Smooth muscle cell (in vitro differentiated cells): ENCODE measurements around the gene NTRK2. TPM values are rescaled to one million over a fixed set of nuclear protein-coding genes. Genes with fewer than 3 reads are reported as not detected.
"Not testable (repeated sequence)": the region's sequence is repeated elsewhere in the genome, so short reads cannot be mapped to it uniquely, and the experiment has no call there.

ENCODE experiments used
- DNase-seq: peaks from one replicate; lab custom pipeline; 2025; ENCODE audit not compliant: unreplicated experiment; lab: John Stamatoyannopoulos, UW
- H2AFZ ChIP-seq: fragments of 200-600 bp; sonication (generic); 2 replicates; pipeline ENCODE4 v1.6.0; 2016; ENCODE audit warnings: antibody characterized with exemption, low read depth, mild to moderate bottlenecking
- H3F3A ChIP-seq: fragments of 200-600 bp; sonication (generic); 2 replicates; pipeline ENCODE4 v1.6.0; 2017; ENCODE audit warnings: antibody characterized with exemption, low read depth
- H3K27ac ChIP-seq: fragments of 200-600 bp; sonication (generic); 2 replicates; pipeline ENCODE4 v1.5.1; 2016; ENCODE audit warnings: low read depth, mild to moderate bottlenecking
- H3K27me3 ChIP-seq: fragments of 200-600 bp; sonication (generic); 2 replicates; pipeline ENCODE4 v1.6.1; 2016; ENCODE audit warnings: low read depth, mild to moderate bottlenecking
- H3K36me3 ChIP-seq: fragments of 200-600 bp; sonication (generic); 2 replicates; pipeline ENCODE4 v1.5.1; 2016; ENCODE audit warnings: low read depth
- H3K4me1 ChIP-seq: fragments of 200-600 bp; sonication (generic); 2 replicates; pipeline ENCODE4 v1.5.1; 2016; ENCODE audit warnings: low read depth
- H3K4me2 ChIP-seq: fragments of 200-600 bp; sonication (generic); 2 replicates; pipeline ENCODE4 v1.6.0; 2016; ENCODE audit warnings: mild to moderate bottlenecking
- H3K4me3 ChIP-seq: fragments of 200-600 bp; sonication (generic); 2 replicates; pipeline ENCODE4 v1.5.1; 2016; ENCODE audit warnings: mild to moderate bottlenecking
- H3K79me2 ChIP-seq: fragments of 200-600 bp; sonication (generic); 2 replicates; pipeline ENCODE4 v1.6.0; 2016; ENCODE audit warnings: low read depth, mild to moderate bottlenecking
- H3K9ac ChIP-seq: fragments of 200-600 bp; sonication (generic); 2 replicates; pipeline ENCODE4 v1.6.0; 2016; ENCODE audit warnings: low read depth
- H3K9me3 ChIP-seq: fragments of 200-600 bp; sonication (generic); replicated peaks from 2 replicates; pipeline ENCODE4 v1.5.1; 2016; ENCODE audit warnings: low read depth
- H4K20me1 ChIP-seq: fragments of 200-600 bp; sonication (generic); 2 replicates; pipeline ENCODE4 v1.6.0; 2016; ENCODE audit warnings: low read depth
- WGBS: methylation state at CpG from one replicate; pipeline ENCODE4 v1.1.7; 2016; ENCODE audit warnings: low lambda C conversion rate; 5-methylcytosine and 5-hydroxymethylcytosine counted together
- polyA plus RNA-seq: library from polyadenylated mRNA; unstranded; fragments of >200 nt; fragmentation: Nextera tagmentation; extraction: Ambion mirVana; gene quantifications from 2 replicates; pipeline ENCODE4 v1.2.1, GENCODE V29; 2016
- total RNA-seq: library from RNA; depleted of rRNA; stranded (reverse); fragments of >200 nt; gene quantifications from 2 replicates; pipeline ENCODE4 v1.2.3, GENCODE V29; 2014
- TF ChIP-seq, protein P1 (sequence below): fragments of 200-600 bp; sonication (generic); IDR thresholded peaks from 2 replicates; pipeline ENCODE4 v1.5.1; 2017; ENCODE audit warnings: borderline replicate concordance, mild to moderate bottlenecking, antibody characterized with exemption; ENCODE audit not compliant: insufficient read depth, poor library complexity, severe bottlenecking

The NTRK2 gene
- total and polyA plus RNA-seq, 2 experiments from 2014 or later: 1.7 to 3.9 TPM

DNA sequence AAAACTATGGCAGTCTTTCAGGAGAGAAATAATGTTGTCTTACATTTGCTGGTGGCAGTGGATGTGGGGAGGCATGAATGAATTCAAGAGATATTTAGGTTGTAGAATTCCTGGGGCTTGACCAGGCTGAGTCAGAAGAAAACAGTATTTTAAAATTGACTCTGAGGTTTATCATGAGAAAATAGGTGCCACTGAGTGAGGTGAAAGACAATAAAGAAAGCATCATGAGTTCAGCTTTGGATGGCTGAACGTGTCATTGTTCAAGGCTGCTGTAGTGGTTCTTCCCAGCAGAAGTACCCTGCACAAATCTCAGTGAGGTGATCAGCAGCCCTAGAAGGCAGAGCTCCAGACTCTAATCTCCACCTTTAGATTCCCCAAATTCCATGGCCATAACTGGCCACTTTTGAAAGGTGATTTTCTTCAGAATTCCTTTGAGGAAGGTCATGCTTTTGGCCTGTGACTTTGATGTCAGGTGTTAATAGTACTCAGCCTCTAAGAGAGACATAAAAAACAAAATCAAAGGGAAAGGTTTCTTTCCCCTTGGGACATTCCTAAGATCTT lies 395.4 kb downstream of the NTRK2 start:
- no peak overlapping the region for H3K9ac ChIP-seq
- no peaks in the 10 kb centered on the region for H3K36me3 ChIP-seq
- no peaks in the 10 kb centered on the region for H4K20me1 ChIP-seq
- H3K4me3 ChIP-seq: no peak overlapping the region
- no peaks in the 10 kb centered on the region for H3K79me2 ChIP-seq
- no peak for DNase-seq
- H3K9me3 ChIP-seq: no peaks in the 10 kb centered on the region
- no peak overlapping the region for H2AFZ ChIP-seq
- TF ChIP-seq, protein P1, sequence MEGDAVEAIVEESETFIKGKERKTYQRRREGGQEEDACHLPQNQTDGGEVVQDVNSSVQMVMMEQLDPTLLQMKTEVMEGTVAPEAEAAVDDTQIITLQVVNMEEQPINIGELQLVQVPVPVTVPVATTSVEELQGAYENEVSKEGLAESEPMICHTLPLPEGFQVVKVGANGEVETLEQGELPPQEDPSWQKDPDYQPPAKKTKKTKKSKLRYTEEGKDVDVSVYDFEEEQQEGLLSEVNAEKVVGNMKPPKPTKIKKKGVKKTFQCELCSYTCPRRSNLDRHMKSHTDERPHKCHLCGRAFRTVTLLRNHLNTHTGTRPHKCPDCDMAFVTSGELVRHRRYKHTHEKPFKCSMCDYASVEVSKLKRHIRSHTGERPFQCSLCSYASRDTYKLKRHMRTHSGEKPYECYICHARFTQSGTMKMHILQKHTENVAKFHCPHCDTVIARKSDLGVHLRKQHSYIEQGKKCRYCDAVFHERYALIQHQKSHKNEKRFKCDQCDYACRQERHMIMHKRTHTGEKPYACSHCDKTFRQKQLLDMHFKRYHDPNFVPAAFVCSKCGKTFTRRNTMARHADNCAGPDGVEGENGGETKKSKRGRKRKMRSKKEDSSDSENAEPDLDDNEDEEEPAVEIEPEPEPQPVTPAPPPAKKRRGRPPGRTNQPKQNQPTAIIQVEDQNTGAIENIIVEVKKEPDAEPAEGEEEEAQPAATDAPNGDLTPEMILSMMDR: no peak
- 63% methylated on average over 1 of the region's 1 CpG for WGBS
- H3K27me3 ChIP-seq: peaks cover 11% of the 10 kb centered on the region
- H3K4me1 ChIP-seq: no peaks in the 10 kb centered on the region
- no peak overlapping the region for H3K4me2 ChIP-seq
- no peak overlapping the region for H3K27ac ChIP-seq
- H3F3A ChIP-seq: no peaks in the 10 kb centered on the region

DNA sequence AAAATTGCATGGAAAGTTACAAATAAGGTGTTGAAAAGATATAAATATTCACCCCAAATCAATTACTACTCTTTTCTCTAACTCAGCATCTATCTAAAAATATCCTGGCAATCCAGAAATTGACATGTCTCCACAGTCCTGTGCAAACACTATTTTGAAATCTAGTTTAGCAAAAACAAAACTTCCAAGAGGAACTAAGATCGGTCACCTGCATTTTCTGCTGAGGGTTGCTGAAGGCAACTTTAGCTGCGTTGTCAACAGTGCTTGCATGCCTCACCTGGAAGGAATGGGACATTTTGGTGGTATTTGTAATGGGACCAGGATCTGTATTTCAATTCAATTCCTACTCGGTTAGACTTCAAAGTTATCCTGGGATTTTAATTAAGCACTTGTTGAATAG lies 398.3 kb downstream of the NTRK2 start:
- Histone ChIP-seq H3K27ac (no peak overlapping the region), H4K20me1 (no peaks in the 10 kb centered on the region), H3F3A (no peaks in the 10 kb centered on the region), H2AFZ (no peak overlapping the region), H3K4me1 (no peaks in the 10 kb centered on the region), H3K9ac (no peak overlapping the region), H3K27me3 (peaks cover 11% of the 10 kb centered on the region), H3K4me3 (no peak overlapping the region), H3K79me2 (no peaks in the 10 kb centered on the region), H3K4me2 (no peak overlapping the region), H3K9me3 (no peaks in the 10 kb centered on the region), H3K36me3 (no peaks in the 10 kb centered on the region)
- DNase-seq: no peak
- 94% methylated on average over 3 of the region's 3 CpGs for WGBS
- TF ChIP-seq, protein P1: no peak

DNA sequence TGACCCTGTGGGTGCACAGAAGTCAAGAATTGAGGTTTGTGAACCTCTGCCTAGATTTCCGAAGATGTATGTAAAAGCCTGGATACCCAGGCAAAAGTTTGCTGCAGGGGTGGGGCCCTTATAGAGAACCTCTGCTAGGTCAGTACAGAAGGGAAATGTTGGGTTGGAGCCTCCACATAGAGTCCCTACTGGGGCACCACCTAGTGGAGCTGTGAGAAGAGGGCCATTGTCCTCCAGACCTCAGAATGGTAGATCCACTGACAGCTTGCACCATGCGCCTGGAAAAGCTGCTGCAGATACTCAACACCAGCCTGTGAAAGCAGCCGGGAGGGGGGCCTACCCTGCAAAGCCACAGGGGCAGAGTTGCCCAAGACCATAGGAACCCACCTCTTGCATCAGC lies 399.9 kb downstream of the NTRK2 start:
- not testable (repeated sequence) for H3K36me3 ChIP-seq, H3K4me1 ChIP-seq, H3K27ac ChIP-seq, H3K4me2 ChIP-seq, H3F3A ChIP-seq, DNase-seq, H2AFZ ChIP-seq, H3K9me3 ChIP-seq, H3K4me3 ChIP-seq, H3K9ac ChIP-seq, H3K79me2 ChIP-seq, H4K20me1 ChIP-seq
- H3K27me3 ChIP-seq: peaks cover 11% of the 10 kb centered on the region
- 96% methylated on average over 3 of the region's 3 CpGs for WGBS
